C4-2B (cell line): Measurements from ENCODE around the gene PSMF1.

Experiments used
- CTCF ChIP-seq: fragments of 450-650 bp; conservative IDR thresholded peaks from 2 replicates; pipeline ENCODE4 v1.5.1; 2017; ENCODE audit warnings: mild to moderate bottlenecking
- ZFX ChIP-seq: fragments of 450-650 bp; IDR thresholded peaks from 2 replicates; pipeline ENCODE4 v1.6.1; 2017

DNA sequence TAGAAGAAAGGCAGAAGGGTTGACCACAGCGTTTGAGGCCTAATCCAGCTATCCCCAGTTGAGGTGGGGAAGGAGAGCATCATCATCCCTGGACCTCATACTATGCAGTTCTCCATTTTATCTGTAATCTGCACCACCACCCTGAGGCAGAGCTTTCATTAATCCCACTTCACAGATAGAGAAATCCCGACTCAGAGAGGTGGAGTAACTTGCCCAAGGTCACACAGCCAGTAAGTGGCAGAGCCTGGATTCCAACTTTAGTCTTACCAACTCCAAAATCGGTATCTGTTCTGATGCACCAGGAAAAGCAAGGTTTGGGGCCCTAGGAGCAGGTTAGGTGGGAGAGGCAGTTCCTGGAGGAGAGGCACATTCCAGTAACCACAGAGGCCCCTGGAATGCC, 59.7 kb downstream of the PSMF1 start:
- TF ChIP-seq CTCF (no peak), ZFX (no peak)
